ENCODE data around the gene PPP3R1.

DNA sequence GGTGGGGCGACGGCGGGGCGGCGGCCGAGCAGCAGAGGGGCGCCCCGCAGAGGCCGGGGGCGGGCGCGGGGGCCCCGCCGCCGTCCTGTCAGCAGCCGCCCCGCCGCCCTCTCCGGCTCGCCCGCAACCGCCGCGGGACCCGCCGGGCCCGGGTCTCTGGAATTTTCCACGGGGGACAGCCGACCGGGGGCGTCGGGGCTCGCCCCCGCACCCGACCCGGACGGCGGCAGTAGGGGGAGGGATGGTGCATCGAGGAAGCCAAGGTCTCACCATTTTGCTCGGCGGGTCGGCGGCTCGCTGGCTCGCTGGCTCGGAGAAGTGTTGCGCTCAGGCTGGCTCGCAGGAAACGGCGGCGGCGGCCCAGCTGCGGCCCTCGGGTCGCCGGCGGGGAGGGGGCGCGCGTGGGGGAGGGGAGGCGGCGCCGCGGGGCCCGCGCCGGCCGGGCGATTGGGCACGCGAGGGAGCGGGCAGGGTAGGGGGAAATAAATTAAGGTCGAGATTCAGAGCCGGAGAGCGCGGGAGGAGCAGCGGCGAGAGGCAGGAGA lies 405 bp downstream of the PPP3R1 start:
- TF ChIP-seq POLR2A (IDR thresholded peaks at IDR 0.05; ENCODE audit: low read length) (no peak), GATA1 (IDR thresholded peaks at IDR 0.05; ENCODE audit: low read depth, low read length) (no peak)
